Body of pancreas (tissue), 4 donors: ENCODE data around the gene ULK4. TPM values are rescaled to one million over a fixed set of nuclear protein-coding genes. Genes with fewer than 3 reads are reported as not detected.

Experiments
- ATAC-seq: fragments of 150-250 bp; one replicate; pipeline ENCODE4 v1.9.1; 2016
- DNase-seq, 4 donors: peaks; one replicate each; pipeline ENCODE4 v3.0.0-alpha.2; 2019
- H3K27ac ChIP-seq, 4 donors: fragments of 200-600 bp; sonication (generic); 1 replicate in 3 of 4; 2 replicates in 1 of 4; pipeline versions ENCODE4 v1.5.1 to v1.6.1; 2016 to 2019; ENCODE audit warnings: mild to moderate bottlenecking in 1 of 4, mixed read lengths in 1 of 4, moderate library complexity in 1 of 4
- H3K27me3 ChIP-seq, 2 donors: fragments of 200-600 bp; sonication (generic); one replicate each; pipeline ENCODE4 v1.6.0; 2016; ENCODE audit warnings: mild to moderate bottlenecking in 1 of 2
- H3K36me3 ChIP-seq, 2 donors: fragments of 200-600 bp; sonication (generic); replicated peaks in 1 of 2; 2 replicates each; pipeline ENCODE4 v1.5.1; 2016; ENCODE audit warnings: low read depth in 2 of 2; ENCODE audit not compliant: insufficient read depth in 1 of 2
- H3K4me1 ChIP-seq: fragments of 200-600 bp; sonication (generic); one replicate; pipeline ENCODE4 v1.6.0; 2016
- H3K4me3 ChIP-seq, 2 donors: fragments of 200-600 bp; sonication (generic); 1 replicate in 1 of 2; 2 replicates in 1 of 2; pipeline ENCODE4 v1.5.1; 2016 to 2019
- H3K9me3 ChIP-seq, 3 donors: fragments of 200-600 bp; sonication (generic); 1 replicate in 2 of 3; 2 replicates in 1 of 3; pipeline ENCODE4 v1.5.1; 2016
- CTCF ChIP-seq, 7 experiments: fragments of 450-650 bp in 4 of 7; fragments of 200-600 bp in 3 of 7; sonication (generic) in 3 of 7; IDR thresholded peaks; one replicate each; pipeline ENCODE4 v1.5.1; 2016 to 2019; ENCODE audit warnings: antibody characterized with exemption in 7 of 7
- POLR2A ChIP-seq, 3 donors: fragments of 450-650 bp; IDR thresholded peaks; one replicate each; pipeline ENCODE4 v1.6.1; 2016; ENCODE audit warnings: antibody characterized with exemption in 3 of 3, mild to moderate bottlenecking in 2 of 3
- WGBS, 2 donors: methylation state at CpG; one replicate each; pipeline ENCODE4 v1.1.5; 2017; 5-methylcytosine and 5-hydroxymethylcytosine counted together
- intact Hi-C: fragments of 100-400 bp; cut with DNase I; formaldehyde crosslinking; loops from one replicate; pipeline ENCODE4 v1.15.1; 2023
- total RNA-seq, 2 donors: library from RNA; depleted of rRNA; stranded (reverse); fragments of >200 nt; gene quantifications; one replicate each; pipeline ENCODE4 v1.1.0, GENCODE V29; 2016

The ULK4 gene
- total RNA-seq, 2 donors from 2014 or later, result 7.3 to 12.5 TPM

- intact Hi-C loops, result no loop called here
- H3K27me3 ChIP-seq, result no peaks in the 10 kb centered on the region
- WGBS, 2 donors, result 73 to 80% methylated on average over 2 of the region's 2 CpGs
- DNase-seq (no peak), ATAC-seq (no peak)
- no peak overlapping the region for H3K27ac ChIP-seq
- TF ChIP-seq POLR2A (IDR thresholded peaks at IDR 0.05) (no peak), CTCF (IDR thresholded peaks at IDR 0.05) (no peak)
- H3K36me3 ChIP-seq, result no peaks in the 10 kb centered on the region
- H3K4me1 ChIP-seq, result peaks cover 63% of the 10 kb centered on the region
- no peak overlapping the region for H3K4me3 ChIP-seq
- H3K9me3 ChIP-seq, result no peaks in the 10 kb centered on the region
These were observed 745.5 kb downstream of the ULK4 start for GRCh38 chr3:41216422-41216821.

GRCh38 chr3:41213588-41213987 lies 748.3 kb downstream of the ULK4 start:
- intact Hi-C loops, result no loop called here
- H3K9me3 ChIP-seq, result no peaks in the 10 kb centered on the region
- no peak overlapping the region for H3K4me3 ChIP-seq
- no peak overlapping the region for H3K27ac ChIP-seq
- DNase-seq (no peak), ATAC-seq (no peak)
- H3K4me1 ChIP-seq, result peaks cover 50% of the 10 kb centered on the region
- H3K27me3 ChIP-seq, result no peaks in the 10 kb centered on the region
- H3K36me3 ChIP-seq, result no peaks in the 10 kb centered on the region
- no peak for TF ChIP-seq CTCF (IDR thresholded peaks at IDR 0.05)
- no peak for TF ChIP-seq POLR2A (IDR thresholded peaks at IDR 0.05)
- 77 to 83% methylated on average over 2 of the region's 2 CpGs for WGBS, 2 donors

GRCh38 chr3:41212088-41212487 lies 749.8 kb downstream of the ULK4 start:
- intact Hi-C loops, result no loop called here
- H3K4me3 ChIP-seq, result no peak overlapping the region
- no peaks in the 10 kb centered on the region for H3K36me3 ChIP-seq
- ATAC-seq (no peak), DNase-seq (no peak)
- TF ChIP-seq CTCF (IDR thresholded peaks at IDR 0.05) (no peak), POLR2A (IDR thresholded peaks at IDR 0.05) (no peak)
- H3K9me3 ChIP-seq, result no peaks in the 10 kb centered on the region
- H3K4me1 ChIP-seq, result peaks cover 50% of the 10 kb centered on the region
- H3K27me3 ChIP-seq, result no peaks in the 10 kb centered on the region
- H3K27ac ChIP-seq, result no peak overlapping the region
- 92 to 96% methylated on average over 2 of the region's 2 CpGs for WGBS, 2 donors

GRCh38 chr3:41210966-41211365 lies 750.9 kb downstream of the ULK4 start:
- ATAC-seq (no peak), DNase-seq (no peak)
- Histone ChIP-seq H3K27ac (no peak overlapping the region), H3K9me3 (no peaks in the 10 kb centered on the region), H3K4me1 (peaks cover 55% of the 10 kb centered on the region), H3K4me3 (no peak overlapping the region), H3K27me3 (no peaks in the 10 kb centered on the region), H3K36me3 (no peaks in the 10 kb centered on the region)
- intact Hi-C loops, result no loop called here
- WGBS, 2 donors, result 80 to 90% methylated on average over 5 of the region's 5 CpGs
- TF ChIP-seq CTCF (IDR thresholded peaks at IDR 0.05) (no peak), POLR2A (IDR thresholded peaks at IDR 0.05) (no peak)

GRCh38 chr3:41209646-41210045 lies 752.3 kb downstream of the ULK4 start:
- Histone ChIP-seq H3K36me3 (no peaks in the 10 kb centered on the region), H3K4me1 (peaks cover 58% of the 10 kb centered on the region), H3K27me3 (no peaks in the 10 kb centered on the region), H3K4me3 (no peak overlapping the region), H3K27ac (no peak overlapping the region), H3K9me3 (no peaks in the 10 kb centered on the region)
- intact Hi-C loops, result no loop called here
- WGBS, 2 donors, result 92 to 94% methylated on average over 5 of the region's 5 CpGs
- no peak for ATAC-seq
- TF ChIP-seq POLR2A (IDR thresholded peaks at IDR 0.05), result no peak
- no peak for TF ChIP-seq CTCF (IDR thresholded peaks at IDR 0.05)
- no peak for DNase-seq
